Activated CD4-positive, alpha-beta T cell treated with anti-CD3 and anti-CD28 coated beads for 24 hours (primary cell): Measurements from ENCODE around the gene MRPS18B.

Experiments used
- DNase-seq, 2 donors: peaks; one replicate each; pipeline ENCODE4 v3.0.0-alpha.2; 2020; ENCODE audit warnings: low read depth in 2 of 2

Gene MRPS18B

DNA sequence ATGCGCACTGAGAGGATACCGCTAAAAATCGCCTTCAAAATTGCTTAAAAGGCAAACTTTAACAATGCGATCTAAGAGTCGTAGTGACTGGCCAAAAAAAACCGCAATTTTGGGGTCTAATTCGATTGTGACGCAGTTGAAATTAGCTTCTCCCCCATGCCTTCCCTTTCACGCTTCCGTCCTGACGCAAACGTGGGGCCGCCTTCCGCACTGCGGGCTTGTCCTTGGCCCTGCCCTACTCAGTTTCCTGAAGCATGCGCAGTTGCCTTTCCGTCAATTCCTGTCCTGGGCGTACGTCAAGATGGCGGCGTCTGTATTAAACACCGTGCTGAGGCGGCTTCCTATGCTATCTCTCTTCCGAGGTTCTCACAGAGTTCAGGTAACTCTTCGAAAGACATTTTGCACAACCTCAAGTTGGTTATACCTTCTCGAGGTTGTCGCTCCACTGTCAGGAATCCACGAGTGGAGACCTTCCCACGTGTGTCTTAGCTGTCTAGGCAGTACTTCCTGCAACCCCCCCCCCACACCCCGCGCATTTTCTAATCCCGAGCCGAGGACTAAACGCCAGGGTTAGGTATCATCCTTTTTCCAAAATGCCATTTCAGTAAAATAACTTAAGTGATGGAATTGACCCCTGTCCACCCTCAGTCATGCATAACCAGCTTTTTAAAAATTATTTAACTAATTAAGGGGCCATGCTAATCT, at the start of gene MRPS18B:
Gene MRPS18B, plus strand, starts transcription at position 276 of the 705 bp plus-strand sequence. Its CDS starts 26 bp downstream, at position 302.
- peak; percentile 92 to 93 for DNase-seq

DNA sequence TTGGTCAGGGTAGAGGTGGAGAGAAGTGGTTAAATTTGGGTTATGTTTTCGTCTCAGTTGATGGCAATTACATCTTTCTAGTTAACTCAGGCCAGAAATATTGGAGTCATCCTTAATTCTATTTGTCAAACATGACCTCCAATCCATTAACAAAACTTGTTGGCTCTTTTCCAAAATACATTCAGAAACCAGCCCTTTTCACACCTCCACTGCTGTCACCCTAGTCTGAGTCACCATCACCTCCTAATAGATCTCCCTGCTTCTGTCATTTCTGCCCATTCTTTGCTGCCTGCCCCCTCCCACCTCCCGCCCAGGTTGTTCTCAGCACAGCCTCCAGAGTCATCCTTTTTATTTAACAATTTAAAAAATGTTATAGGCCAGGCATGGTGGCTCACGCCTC, 49.4 kb upstream of the MRPS18B start:
- DNase-seq, result peak; percentile 30 to 35

DNA sequence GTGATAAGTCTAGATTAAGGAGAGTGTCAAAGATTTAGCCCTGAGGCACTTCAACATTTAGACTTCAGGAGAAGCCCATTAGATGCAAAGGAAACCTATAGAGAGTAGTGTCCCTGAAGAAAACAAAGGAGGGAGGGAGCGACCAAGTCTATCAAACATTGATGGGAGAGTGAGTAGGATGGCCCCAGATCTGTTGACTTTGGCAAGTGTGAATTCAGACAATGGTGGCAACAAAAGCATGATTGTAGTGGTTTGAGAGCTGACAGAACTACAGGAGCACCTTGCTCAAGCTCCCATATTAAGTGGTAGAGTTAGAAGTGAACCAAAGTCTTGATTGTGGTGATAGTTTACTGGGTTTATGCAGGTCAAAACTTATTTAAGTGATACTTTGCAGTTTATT, 47.4 kb upstream of the MRPS18B start:
- no peak for DNase-seq

DNA sequence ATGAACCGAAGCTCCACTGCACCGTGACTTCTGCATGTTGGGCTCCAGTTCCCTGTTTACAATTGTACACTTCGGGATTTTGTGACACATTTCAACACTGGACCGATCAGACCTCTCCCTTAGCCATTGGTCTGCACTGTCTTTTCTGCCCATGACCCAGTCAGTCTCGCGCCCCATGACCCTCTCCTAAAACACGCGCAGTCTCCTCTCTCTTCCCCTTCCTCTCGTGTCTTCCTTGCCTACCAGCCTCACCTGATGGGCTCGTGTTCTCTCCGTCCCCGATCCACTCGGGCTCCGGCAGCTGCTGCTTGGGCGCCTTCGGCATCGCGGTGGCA, 46.9 kb upstream of the MRPS18B start:
- DNase-seq, result no peak

DNA sequence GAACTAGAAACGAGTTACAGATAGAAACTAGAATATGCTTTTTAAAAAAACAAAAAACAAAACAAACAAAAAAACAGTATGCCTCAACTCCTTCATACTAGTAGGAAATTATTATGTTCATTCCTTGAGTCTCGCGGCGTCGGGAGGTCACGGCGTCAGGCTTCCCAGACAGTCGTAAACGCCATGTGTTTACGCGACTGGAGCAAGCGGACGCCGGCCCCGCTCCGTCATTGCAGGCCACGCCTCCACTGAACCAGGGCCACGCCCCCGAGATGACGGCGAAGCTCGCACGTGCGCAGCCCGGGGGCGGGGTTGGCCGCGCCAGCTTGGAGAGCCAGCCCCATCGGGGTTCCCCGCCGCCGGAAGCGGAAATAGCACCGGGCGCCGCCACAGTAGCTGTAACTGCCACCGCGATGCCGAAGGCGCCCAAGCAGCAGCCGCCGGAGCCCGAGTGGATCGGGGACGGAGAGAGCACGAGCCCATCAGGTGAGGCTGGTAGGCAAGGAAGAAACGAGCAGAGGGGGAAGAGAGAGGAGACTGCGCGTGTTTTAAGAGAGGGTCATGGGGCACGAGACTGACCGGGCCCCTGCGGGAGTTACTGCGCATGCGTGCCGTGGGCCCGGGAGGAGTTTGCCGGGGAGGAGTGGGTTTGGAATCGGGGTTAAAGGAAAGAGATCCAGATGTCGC, 46.4 kb upstream of the MRPS18B start, which contains the start of gene ABCF1:
Gene ABCF1, plus strand, starts transcription at position 368 of the 687 bp plus-strand sequence. Its CDS starts 46 bp downstream, at position 414.
- DNase-seq, result peak; percentile 99

DNA sequence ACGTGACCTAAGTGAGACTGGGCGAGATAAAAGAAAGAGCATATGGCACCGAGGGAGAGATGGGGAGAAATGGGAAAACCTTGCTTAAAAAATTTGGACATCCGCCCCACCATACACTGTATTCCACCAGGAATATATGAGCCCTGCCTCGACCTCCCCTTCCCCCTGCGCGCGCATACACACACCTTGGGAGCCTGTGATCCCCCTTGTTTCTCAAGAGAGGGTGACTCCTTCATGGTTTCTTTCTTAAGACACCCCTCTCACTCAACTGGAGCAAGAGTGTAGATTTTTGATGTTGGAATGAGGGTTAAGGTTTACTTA, 45.9 kb upstream of the MRPS18B start:
- no peak for DNase-seq

DNA sequence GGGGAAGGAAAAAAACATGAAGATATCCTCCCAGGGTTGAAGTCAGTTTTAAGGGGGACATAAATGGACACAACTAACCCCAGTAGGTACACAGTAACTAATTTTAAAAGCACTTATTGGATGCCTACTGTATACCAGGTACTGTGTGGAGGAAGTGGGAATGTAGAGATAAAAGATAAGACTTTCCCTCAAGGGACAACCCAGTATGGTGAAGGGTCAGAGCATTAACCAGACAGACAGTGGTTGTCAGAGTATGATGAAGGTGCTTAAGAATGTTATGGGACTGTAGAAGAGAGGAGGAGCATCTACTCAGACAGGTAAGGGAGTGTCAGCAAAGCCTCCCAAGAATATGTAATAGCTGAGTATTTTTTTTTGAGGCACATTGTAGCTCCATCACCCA, 45.5 kb upstream of the MRPS18B start:
- no peak for DNase-seq

DNA sequence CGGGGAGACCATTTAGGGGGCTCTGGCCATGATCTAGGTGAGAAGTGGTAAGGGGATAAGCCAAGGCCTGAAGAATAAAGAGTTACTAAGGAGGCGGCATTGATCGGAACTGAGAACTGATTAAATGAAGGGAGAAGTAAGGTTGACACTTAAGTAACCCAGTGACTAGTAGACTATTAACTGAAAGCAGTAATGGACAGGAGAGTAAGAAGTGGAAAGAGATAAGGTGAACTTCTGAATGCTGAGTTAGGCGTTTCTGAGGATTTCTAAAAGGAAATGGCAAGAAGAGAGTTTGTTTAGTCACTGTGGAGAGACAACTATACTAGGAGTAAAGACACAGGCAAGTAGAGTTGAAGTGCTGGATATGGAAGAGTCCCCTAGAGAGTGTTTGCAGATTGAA, 44.5 kb upstream of the MRPS18B start:
- DNase-seq, result no peak

DNA sequence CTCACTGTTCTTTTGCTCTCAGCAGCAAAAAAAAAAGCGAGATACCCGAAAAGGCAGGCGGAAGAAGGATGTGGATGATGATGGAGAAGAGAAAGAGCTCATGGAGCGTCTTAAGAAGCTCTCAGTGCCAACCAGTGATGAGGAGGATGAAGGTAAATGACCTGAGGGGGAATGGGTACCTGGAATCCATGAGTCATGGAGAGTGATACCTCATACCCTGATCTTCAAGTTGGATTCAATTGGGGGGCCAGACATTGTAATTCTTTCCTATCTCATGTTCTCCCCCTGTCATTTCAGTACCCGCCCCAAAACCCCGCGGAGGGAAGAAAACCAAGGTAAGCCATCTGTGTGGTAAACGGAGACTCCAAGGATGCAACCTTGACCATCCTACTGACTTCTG, 39.6 kb upstream of the MRPS18B start:
- DNase-seq, result no peak

DNA sequence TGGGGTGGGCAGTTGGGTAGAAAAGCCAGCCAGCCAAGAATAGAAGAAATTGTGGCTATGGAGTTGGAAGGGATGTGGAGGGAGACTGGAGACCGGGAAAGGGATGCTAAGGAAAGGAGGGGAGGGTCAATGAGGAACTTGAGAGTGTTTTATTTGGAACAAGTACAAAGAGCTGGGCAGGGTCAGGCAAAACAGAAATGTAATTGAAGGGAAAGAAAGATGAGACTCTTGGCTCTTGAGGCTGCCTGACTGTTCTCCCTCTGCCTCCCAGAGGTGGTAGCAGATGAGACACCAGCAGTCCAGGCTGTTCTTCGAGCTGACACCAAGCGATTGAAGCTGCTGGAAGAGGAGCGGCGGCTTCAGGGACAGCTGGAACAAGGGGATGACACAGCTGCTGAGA, 33.7 kb upstream of the MRPS18B start:
- DNase-seq, result no peak

DNA sequence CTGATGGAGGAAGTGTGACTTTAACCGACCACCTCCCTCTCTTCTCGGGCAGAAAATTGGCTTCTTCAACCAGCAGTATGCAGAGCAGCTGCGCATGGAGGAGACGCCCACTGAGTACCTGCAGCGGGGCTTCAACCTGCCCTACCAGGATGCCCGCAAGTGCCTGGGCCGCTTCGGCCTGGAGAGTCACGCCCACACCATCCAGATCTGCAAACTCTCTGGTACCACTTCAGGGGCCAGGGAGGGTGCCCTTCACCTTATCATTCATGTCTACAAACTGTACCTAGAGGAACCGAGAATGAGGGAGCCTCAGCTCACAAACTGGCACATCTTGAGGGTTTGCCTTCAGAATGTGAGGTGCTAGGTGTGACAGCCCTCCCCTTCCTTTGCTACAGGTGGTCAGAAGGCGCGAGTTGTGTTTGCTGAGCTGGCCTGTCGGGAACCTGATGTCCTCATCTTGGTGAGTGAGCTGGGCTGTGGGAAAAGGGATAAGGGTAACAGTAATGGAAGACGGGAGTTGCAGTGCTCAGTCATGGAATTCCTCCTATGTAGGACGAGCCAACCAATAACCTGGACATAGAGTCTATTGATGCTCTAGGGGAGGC, 27.8 kb upstream of the MRPS18B start:
- DNase-seq, result no peak

DNA sequence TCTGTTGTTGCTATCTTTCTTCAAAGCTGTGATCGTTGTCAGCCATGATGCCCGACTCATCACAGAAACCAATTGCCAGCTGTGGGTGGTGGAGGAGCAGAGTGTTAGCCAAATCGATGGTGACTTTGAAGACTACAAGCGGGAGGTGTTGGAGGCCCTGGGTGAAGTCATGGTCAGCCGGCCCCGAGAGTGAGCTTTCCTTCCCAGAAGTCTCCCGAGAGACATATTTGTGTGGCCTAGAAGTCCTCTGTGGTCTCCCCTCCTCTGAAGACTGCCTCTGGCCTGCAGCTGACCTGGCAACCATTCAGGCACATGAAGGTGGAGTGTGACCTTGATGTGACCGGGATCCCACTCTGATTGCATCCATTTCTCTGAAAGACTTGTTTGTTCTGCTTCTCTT, 27.1 kb upstream of the MRPS18B start:
- DNase-seq, result no peak

DNA sequence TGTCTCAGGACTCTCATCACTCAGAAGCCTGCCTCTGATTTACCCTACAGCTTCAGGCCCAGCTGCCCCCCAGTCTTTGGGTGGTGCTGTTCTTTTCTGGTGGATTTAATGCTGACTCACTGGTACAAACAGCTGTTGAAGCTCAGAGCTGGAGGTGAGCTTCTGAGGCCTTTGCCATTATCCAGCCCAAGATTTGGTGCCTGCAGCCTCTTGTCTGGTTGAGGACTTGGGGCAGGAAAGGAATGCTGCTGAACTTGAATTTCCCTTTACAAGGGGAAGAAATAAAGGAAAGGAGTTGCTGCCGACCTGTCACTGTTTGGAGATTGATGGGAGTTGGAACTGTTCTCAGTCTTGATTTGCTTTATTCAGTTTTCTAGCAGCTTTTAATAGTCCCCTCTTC, 26.6 kb upstream of the MRPS18B start:
- no peak for DNase-seq

DNA sequence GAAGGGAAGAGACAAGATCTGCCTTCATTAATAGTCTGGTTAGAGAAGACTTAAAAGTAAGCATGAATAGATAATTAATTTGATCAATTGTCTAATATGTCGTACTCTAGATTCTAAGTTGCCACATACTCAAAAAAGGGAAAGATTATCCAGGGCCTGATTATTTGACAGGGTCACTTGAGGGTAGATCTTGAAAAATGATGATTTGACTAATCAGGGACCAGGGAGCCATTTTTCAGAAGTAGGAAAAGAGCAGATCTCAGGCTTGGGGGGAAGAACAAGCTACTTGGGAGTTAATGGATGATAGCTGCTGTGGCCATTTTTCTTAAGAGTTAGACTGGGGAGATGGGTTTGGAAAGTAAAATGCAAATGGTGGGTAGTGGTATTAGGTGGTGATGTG, 25.4 kb upstream of the MRPS18B start:
- no peak for DNase-seq

DNA sequence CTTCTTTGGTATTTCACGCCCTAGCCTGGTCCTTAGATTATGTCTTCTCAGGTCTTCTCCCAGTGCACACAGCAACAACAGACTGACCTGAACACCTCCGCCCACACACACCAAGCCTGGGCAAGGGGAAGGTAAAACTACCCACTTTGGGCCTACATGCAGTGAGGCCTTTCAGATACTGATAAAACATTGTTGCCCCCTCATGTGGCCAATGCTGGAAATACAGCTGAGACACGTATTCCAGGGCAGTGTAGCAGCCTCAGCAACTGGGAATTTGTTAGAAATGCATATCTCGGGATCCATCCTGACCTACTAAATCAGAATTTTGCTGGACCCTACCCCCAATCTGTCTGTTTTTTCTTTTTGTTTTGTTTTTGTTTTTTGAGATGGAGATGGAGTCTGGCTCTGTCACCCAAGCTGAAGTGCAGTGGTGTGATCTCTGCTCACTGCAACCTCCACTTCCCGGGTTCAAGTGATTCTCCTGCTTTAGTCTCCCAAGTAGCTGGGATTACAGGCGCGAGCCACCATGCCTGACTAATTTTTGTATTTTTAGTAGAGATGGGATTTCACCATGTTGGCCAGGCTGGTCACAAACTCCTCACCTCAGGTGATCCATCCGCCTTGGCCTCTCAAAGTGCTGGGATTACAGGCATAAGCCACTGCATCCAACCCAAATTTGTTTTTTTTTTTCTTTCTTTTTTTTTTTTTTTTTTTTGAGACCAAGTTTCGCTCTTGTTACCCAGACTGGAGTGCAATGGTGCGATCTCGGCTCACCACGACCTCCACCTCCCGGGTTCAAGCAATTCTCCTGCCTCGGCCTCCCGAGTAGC, 20.1 kb upstream of the MRPS18B start:
- peak; percentile 70 to 81 for DNase-seq

DNA sequence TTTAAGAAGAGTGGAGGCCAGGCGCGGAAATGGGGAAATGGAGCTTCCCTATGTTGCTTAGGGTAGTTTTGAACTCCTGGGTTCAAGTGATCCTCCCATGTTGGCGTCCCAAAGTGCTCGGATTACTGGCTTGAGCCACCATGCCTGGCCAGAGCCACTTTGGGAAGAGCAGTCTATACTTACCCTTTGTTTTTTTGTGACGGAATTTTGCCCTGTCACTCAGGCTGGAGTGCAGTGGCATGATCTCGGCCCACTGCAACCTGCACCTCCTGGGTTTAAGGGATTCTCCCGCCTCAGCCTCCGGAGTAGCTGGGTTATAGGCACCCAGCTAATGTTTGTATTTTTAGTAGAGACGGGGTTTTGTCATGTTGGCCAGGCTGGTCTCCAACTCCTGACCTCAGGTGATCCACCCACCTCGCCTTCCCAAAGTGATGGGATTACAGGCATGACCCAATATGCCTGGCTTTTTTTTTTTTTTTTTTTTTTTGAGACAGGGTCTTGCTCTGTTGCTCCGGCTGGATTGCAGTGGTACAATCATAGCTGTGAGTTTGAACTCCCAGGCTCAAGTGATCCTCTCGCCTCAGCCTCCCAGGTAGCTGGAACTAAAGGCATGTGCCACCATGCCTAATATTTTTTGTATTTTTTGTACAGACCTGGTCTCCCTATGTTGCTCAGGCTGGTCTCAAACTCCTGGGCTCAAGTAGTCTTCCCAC, 18.6 kb upstream of the MRPS18B start:
- DNase-seq, result no peak

DNA sequence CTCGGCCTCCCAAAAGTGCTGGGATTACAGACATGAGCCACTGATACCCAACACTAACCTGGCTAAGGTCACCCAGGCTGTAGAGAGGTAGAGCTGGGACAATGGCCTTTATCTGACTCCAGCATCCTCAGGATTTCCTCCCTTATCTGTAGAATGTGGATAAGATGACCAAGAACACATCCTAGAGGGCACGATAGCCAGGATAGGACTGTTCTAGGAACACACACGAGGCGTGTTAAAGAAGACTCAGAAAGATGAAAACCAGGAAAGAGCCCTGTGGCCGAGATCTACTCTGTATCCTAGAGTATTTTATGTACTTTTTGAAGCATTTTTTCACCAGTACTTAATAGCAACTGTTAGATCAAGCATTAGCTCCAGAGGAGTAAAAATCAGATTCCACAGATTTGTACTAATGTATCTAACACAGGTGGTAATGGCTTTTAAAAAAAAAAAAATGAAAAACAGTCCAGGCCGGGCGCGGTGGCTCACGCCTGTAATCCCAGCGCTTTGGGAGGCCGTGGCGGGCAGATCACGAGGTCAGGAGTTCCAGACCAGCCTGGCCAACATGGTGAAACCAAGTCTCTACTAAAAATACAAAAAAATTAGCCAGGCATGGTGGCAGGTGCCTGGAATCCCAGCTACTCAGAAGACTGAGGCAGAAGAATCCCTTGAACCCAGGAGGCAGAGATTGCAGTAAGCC, 17.9 kb upstream of the MRPS18B start:
- DNase-seq, result no peak

DNA sequence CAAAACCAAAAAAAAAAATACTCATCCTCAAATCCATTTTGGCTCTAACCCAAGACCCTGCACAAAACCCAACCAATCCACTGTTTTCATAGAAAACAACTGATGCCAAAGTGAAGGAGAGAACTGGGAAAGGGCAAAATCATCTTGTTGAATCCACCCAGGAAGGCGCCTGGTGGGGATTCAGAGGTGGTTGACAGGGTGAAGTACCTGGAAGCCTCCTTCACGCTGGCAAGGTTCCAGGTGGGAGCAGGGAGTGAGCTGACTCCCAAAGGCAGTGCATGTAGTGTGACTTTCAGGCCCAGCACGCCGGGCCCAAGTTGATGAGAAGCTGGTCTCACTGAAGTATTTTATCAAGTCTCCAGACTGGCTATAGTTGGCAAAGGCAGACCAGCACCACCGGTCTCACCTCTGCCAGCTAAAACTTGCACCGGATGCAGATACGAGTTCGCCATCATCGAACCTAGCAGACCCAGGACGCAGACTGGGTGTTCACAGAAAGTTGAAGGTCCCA, 17.1 kb upstream of the MRPS18B start:
- no peak for DNase-seq

DNA sequence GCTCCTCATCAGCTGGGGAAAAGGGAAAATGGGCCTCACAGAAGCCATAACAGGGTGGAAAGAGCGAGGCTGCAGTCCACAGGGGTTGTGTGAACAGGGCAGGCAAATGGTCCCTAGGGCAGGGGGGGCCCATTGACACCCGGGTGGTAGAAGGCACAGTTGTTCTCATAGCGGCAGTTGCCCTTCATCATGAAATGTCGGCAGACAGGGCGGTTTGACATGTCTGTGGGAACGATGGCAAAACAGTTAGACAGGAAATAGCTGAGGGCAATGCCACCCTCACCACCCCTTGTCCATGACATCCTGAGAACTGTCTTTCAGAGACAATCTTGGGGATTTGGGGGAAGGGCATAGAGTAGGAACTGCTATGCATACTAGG, 16.2 kb upstream of the MRPS18B start:
- DNase-seq, result no peak

DNA sequence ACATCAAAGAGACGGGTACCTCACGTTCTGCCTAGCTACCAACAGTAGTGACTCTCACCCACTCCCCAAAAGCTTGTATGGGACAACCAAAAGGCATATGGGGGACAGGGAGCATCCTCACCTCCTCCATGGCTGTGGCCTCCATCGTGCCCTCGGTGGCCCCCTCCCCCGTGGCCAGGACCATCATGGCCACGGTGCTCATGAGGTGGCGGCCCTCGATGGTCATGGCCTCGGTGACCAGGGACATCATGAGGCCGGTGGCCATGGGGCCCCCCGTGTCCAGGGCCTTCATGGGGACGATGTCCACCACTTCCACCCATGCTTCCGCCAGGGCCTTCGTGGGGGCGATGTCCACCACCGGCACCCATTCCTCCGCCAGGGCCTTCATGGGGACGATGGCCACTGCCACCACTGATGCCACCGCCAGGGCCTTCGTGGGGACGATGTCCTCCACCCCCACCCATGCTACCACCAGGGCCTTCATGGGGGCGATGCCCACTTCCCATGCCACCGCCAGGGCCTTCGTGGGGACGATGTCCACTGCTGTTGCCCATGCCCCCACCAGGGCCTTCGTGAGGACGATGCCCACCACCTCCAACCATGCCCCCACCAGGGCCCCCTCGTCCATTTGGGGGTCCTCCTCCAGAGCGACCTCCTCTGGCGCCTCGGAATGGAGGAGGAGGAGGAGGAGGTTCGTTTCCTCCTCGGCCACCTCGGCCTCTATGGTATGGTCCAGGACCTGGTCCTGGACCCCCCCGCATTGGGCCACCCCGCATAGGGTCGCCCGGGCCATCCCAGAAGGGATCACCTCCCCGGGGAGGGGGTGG, 15.6 kb upstream of the MRPS18B start:
- no peak for DNase-seq
